Erythroblast (primary cell): ENCODE measurements around the gene MARCHF9.

Source experiments
- GATA1 ChIP-seq: IDR thresholded peaks from 2 replicates; pipeline ENCODE4 v1.6.1; 2011; ENCODE audit warnings: low read depth, mild to moderate bottlenecking, control low read depth, low read length, moderate library complexity
- POLR2A ChIP-seq: IDR thresholded peaks from 2 replicates; pipeline ENCODE4 v1.6.1; 2011; ENCODE audit warnings: mild to moderate bottlenecking, low read length

- TF ChIP-seq POLR2A (no peak), GATA1 (no peak)
Measured at GRCh38 chr12:57781244-57781643, 26.3 kb downstream of the MARCHF9 start.
